Peyer's patch (tissue), 4 donors: ENCODE measurements around the gene ABCC5. TPM values are rescaled to one million over a fixed set of nuclear protein-coding genes. Genes with fewer than 3 reads are reported as not detected.

ENCODE experiments used
- DNase-seq, 3 donors: peaks; one replicate each; pipeline ENCODE4 v3.0.0-alpha.2; 2017 to 2019
- H3K27ac ChIP-seq, 4 donors: fragments of 200-600 bp; sonication (generic); one replicate each; pipeline ENCODE4 v1.5.1; 2016 to 2019
- H3K27me3 ChIP-seq, 2 donors: fragments of 200-600 bp; sonication (generic); one replicate each; pipeline ENCODE4 v1.5.1; 2019
- H3K36me3 ChIP-seq, 3 donors: fragments of 200-600 bp; sonication (generic); one replicate each; pipeline ENCODE4 v1.5.1; 2016 to 2019
- H3K4me1 ChIP-seq, 4 donors: fragments of 200-600 bp; sonication (generic); one replicate each; pipeline ENCODE4 v1.5.1; 2016 to 2019
- H3K4me3 ChIP-seq, 4 donors: fragments of 200-600 bp; sonication (generic); 1 replicate in 3 of 4; 2 replicates in 1 of 4; pipeline ENCODE4 v1.5.1; 2016 to 2019; ENCODE audit warnings: mild to moderate bottlenecking in 1 of 4
- H3K9me3 ChIP-seq, 4 donors: fragments of 200-600 bp; sonication (generic); one replicate each; pipeline ENCODE4 v1.5.1; 2016 to 2019; ENCODE audit warnings: mild to moderate bottlenecking in 1 of 4
- POLR2A ChIP-seq, 2 donors: fragments of 450-650 bp; IDR thresholded peaks; one replicate each; pipeline ENCODE4 v1.5.1; 2017; ENCODE audit warnings: antibody characterized with exemption in 2 of 2, mild to moderate bottlenecking in 2 of 2, moderate library complexity in 2 of 2
- total RNA-seq, 4 donors: library from RNA; depleted of rRNA; stranded (reverse); fragments of >200 nt; gene quantifications; one replicate each; pipeline ENCODE4 v1.1.0, GENCODE V29; 2016
- TF ChIP-seq, protein P1 (sequence below), 6 experiments: fragments of 450-650 bp in 4 of 6; fragments of 200-600 bp in 2 of 6; sonication (generic) in 1 of 6; IDR thresholded peaks; one replicate each; pipeline ENCODE4 v1.5.1; 2017 to 2019; ENCODE audit warnings: antibody characterized with exemption in 6 of 6, mild to moderate bottlenecking in 3 of 6, moderate library complexity in 1 of 6

ABCC5 gene
- total RNA-seq, 4 donors from 2014 or later: 54.0 to 95.7 (median 82.1) TPM

- Histone ChIP-seq H3K9me3 (no peaks in the 10 kb centered on the region), H3K36me3 (peaks cover 0 to 23% (median 0%) of the 10 kb centered on the region in 3 donors), H3K4me3 (no peak overlapping the region), H3K27me3 (no peaks in the 10 kb centered on the region), H3K27ac (no peak overlapping the region), H3K4me1 (no peaks in the 10 kb centered on the region)
- TF ChIP-seq POLR2A (IDR thresholded peaks at IDR 0.05): no peak
- TF ChIP-seq, protein P1, sequence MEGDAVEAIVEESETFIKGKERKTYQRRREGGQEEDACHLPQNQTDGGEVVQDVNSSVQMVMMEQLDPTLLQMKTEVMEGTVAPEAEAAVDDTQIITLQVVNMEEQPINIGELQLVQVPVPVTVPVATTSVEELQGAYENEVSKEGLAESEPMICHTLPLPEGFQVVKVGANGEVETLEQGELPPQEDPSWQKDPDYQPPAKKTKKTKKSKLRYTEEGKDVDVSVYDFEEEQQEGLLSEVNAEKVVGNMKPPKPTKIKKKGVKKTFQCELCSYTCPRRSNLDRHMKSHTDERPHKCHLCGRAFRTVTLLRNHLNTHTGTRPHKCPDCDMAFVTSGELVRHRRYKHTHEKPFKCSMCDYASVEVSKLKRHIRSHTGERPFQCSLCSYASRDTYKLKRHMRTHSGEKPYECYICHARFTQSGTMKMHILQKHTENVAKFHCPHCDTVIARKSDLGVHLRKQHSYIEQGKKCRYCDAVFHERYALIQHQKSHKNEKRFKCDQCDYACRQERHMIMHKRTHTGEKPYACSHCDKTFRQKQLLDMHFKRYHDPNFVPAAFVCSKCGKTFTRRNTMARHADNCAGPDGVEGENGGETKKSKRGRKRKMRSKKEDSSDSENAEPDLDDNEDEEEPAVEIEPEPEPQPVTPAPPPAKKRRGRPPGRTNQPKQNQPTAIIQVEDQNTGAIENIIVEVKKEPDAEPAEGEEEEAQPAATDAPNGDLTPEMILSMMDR (IDR thresholded peaks at IDR 0.05): no peak
- DNase-seq: no peak
Observed at GRCh38 chr3:183937601-183938286, 79.9 kb downstream of the ABCC5 start.

- Histone ChIP-seq H3K4me1 (peaks cover 0 to 5% (median 2%) of the 10 kb centered on the region in 4 donors), H3K27ac (no peak overlapping the region), H3K9me3 (no peaks in the 10 kb centered on the region), H3K4me3 (no peak overlapping the region), H3K36me3 (peaks cover 0 to 17% (median 0%) of the 10 kb centered on the region in 3 donors), H3K27me3 (no peaks in the 10 kb centered on the region)
- no peak for DNase-seq
- no peak for TF ChIP-seq POLR2A (IDR thresholded peaks at IDR 0.05)
- TF ChIP-seq, protein P1 (IDR thresholded peaks at IDR 0.05): no peak
Observed at GRCh38 chr3:183933160-183933559, 84.5 kb downstream of the ABCC5 start.

- peaks cover 0 to 5% (median 2%) of the 10 kb centered on the region in 4 donors for H3K4me1 ChIP-seq
- no peak for DNase-seq
- TF ChIP-seq POLR2A (IDR thresholded peaks at IDR 0.05): no peak
- TF ChIP-seq, protein P1 (IDR thresholded peaks at IDR 0.05): no peak
- H3K4me3 ChIP-seq: no peak overlapping the region
- no peaks in the 10 kb centered on the region for H3K9me3 ChIP-seq
- H3K27ac ChIP-seq: no peak overlapping the region
- H3K36me3 ChIP-seq: peaks cover 0 to 6% (median 0%) of the 10 kb centered on the region in 3 donors
- no peaks in the 10 kb centered on the region for H3K27me3 ChIP-seq
Observed at GRCh38 chr3:183931881-183932280, 85.8 kb downstream of the ABCC5 start.

- Histone ChIP-seq H3K36me3 (peaks cover 0 to 4% (median 0%) of the 10 kb centered on the region in 3 donors), H3K27ac (peak overlapping the region in 3 of 4 donors; percentile 60 to 82 (median 64)), H3K27me3 (no peaks in the 10 kb centered on the region)
Observed at GRCh38 chr3:183930086-183930485, 87.6 kb downstream of the ABCC5 start.

DNA sequence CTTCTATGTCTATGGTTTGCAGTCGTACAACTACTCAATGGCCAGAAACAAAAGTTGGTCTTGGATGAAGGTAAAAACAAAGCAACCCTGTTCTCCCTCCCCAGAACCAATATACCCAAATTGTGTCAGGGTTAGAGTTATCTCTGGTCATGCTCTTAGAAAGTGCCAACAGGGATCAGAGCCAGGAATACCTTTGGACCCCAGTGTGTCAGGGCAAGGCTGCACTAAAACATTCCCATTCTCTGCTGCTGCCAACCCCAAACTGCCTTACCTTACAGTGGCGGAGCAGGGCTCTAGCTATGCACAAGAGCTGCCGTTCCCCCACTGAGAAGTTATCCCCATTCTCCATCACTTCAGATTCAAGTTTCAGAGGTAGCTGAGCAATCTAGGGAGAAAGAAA lies 90.6 kb downstream of the ABCC5 start:
- no peak overlapping the region for H3K27ac ChIP-seq
- peaks cover 0 to 20% (median 0%) of the 10 kb centered on the region in 3 donors for H3K36me3 ChIP-seq
- no peak for TF ChIP-seq POLR2A (IDR thresholded peaks at IDR 0.05)
- TF ChIP-seq, protein P1 (IDR thresholded peaks at IDR 0.05): no peak
- DNase-seq: no peak
- H3K9me3 ChIP-seq: no peaks in the 10 kb centered on the region
- no peaks in the 10 kb centered on the region for H3K27me3 ChIP-seq
- H3K4me1 ChIP-seq: peaks cover 0 to 5% (median 2%) of the 10 kb centered on the region in 4 donors
- H3K4me3 ChIP-seq: no peak overlapping the region

More at GRCh38 chr3:183930086-183930485, 87.6 kb downstream of the ABCC5 start:
- TF ChIP-seq, protein P1 (IDR thresholded peaks at IDR 0.05): no peak
- no peak for TF ChIP-seq POLR2A (IDR thresholded peaks at IDR 0.05)
- peaks cover 0 to 5% (median 2%) of the 10 kb centered on the region in 4 donors for H3K4me1 ChIP-seq
- DNase-seq: peak in 2 of 3 donors; percentile 86 to 89
- no peak overlapping the region for H3K4me3 ChIP-seq
- no peaks in the 10 kb centered on the region for H3K9me3 ChIP-seq
